Putamen (tissue), 1 donor: ENCODE results near the gene TPP1.
A peak's percentile ranks its signal among the peaks of the same experiment; 100 is the strongest.

Experiments
- DNase-seq: peaks from one replicate; pipeline ENCODE4 v3.0.0-alpha.2; 2016; ENCODE audit warnings: low spot score

TPP1 gene

GRCh38 chr11:6587360-6587953 lies 31.8 kb downstream of the TPP1 start:
- peak; percentile 52 for DNase-seq

GRCh38 chr11:6586434-6587359 lies 32.5 kb downstream of the TPP1 start:
- DNase-seq = peak; percentile 47

- no peak for DNase-seq
Observed at GRCh38 chr11:6584528-6584927, 34.7 kb downstream of the TPP1 start.

- DNase-seq = no peak
Observed at GRCh38 chr11:6583584-6583983, 35.6 kb downstream of the TPP1 start.

- no peak for DNase-seq
Observed at GRCh38 chr11:6579681-6580080, 39.5 kb downstream of the TPP1 start.

- DNase-seq = no peak
Observed at GRCh38 chr11:6578134-6578533, 41.1 kb downstream of the TPP1 start.

GRCh38 chr11:6576471-6577373 lies 42.5 kb downstream of the TPP1 start:
- DNase-seq = peak; percentile 93

- peak; percentile 34 for DNase-seq
Observed at GRCh38 chr11:6574816-6575715, 44.2 kb downstream of the TPP1 start.

- DNase-seq = no peak
Observed at GRCh38 chr11:6572215-6572614, 47.0 kb downstream of the TPP1 start.

GRCh38 chr11:6571434-6572008 lies 47.7 kb downstream of the TPP1 start:
- DNase-seq = no peak

GRCh38 chr11:6570691-6571427 lies 48.4 kb downstream of the TPP1 start:
- no peak for DNase-seq

GRCh38 chr11:6569706-6570105 lies 49.5 kb downstream of the TPP1 start:
- DNase-seq = no peak

GRCh38 chr11:6568191-6568918 lies 50.9 kb downstream of the TPP1 start:
- peak; percentile 47 for DNase-seq

GRCh38 chr11:6567371-6567745 lies 51.9 kb downstream of the TPP1 start:
- no peak for DNase-seq

GRCh38 chr11:6566704-6567370 lies 52.4 kb downstream of the TPP1 start:
- no peak for DNase-seq

- DNase-seq = no peak
Observed at GRCh38 chr11:6565988-6566703, 53.1 kb downstream of the TPP1 start.

GRCh38 chr11:6565325-6565724 lies 53.9 kb downstream of the TPP1 start:
- DNase-seq = no peak

GRCh38 chr11:6563667-6564066 lies 55.6 kb downstream of the TPP1 start:
- DNase-seq = no peak
